H1 (cell line): ENCODE measurements around the gene SEC22B. TPM values are rescaled to one million over a fixed set of nuclear protein-coding genes. Genes with fewer than 3 reads are reported as not detected.
"Not testable (repeated sequence)": the region's sequence is repeated elsewhere in the genome, so short reads cannot be mapped to it uniquely, and the experiment has no call there.

Experiments used
- CTCF ChIA-PET: fragments of 300-600 bp; sonication (Branson Sonifier 250); formaldehyde crosslinking; loops from one replicate; lab custom pipeline; 2021; ENCODE audit not compliant: partially characterized antibody; lab: Charles Lee
- POLR2A ChIA-PET: fragments of 300-600 bp; sonication (Branson Sonifier 250); formaldehyde crosslinking; loops from one replicate; lab custom pipeline; 2021; ENCODE audit warnings: inconsistent platforms; ENCODE audit not compliant: partially characterized antibody; lab: Charles Lee
- DNase-seq, 2 experiments: peaks; one replicate each; pipeline versions ENCODE4 v3.0.0 to v3.0.0-alpha.2; 2010 to 2022; ENCODE audit warnings: low spot score in 2 of 2, low read depth in 1 of 2, mixed read lengths in 1 of 2
- FAIRE-seq: peaks from 2 replicates; lab custom pipeline; 2011; peaks lifted over from hg19 to GRCh38; lab: Jason Lieb, UNC
- H2AFZ ChIP-seq: 2 replicates; pipeline ENCODE4 v1.8.1; 2012; ENCODE audit warnings: low read length, inconsistent platforms
- H2AK5ac ChIP-seq: 2 replicates; pipeline ENCODE4 v1.6.1; 2013; ENCODE audit warnings: low read depth, low read length
- H2BK120ac ChIP-seq: replicated peaks from 2 replicates; pipeline ENCODE3; 2013; ENCODE audit warnings: low read depth, low read length, inconsistent platforms
- H2BK12ac ChIP-seq: 2 replicates; pipeline ENCODE4 v1.6.1; 2013; ENCODE audit warnings: low read depth, low read length
- H2BK15ac ChIP-seq: 2 replicates; pipeline ENCODE4 v1.6.1; 2013; ENCODE audit warnings: low read length
- H2BK20ac ChIP-seq: 2 replicates; pipeline ENCODE4 v1.6.1; 2013; ENCODE audit warnings: low read length
- H2BK5ac ChIP-seq: 2 replicates; pipeline ENCODE4 v1.6.1; 2013; ENCODE audit warnings: low read depth, low read length
- H3K14ac ChIP-seq: 2 replicates; pipeline ENCODE4 v1.6.1; 2013; ENCODE audit warnings: inconsistent platforms; ENCODE audit not compliant: insufficient read length
- H3K18ac ChIP-seq: 2 replicates; pipeline ENCODE4 v1.6.1; 2013; ENCODE audit warnings: low read length; ENCODE audit errors: extremely low read depth
- H3K23ac ChIP-seq: 2 replicates; pipeline ENCODE4 v1.6.1; 2013; ENCODE audit warnings: inconsistent platforms; ENCODE audit not compliant: insufficient read length
- H3K23me2 ChIP-seq: 2 replicates; pipeline ENCODE4 v1.6.1; 2013; ENCODE audit warnings: low read depth, low read length
- H3K27ac ChIP-seq: 2 replicates; pipeline ENCODE4 v1.6.1; 2011; ENCODE audit warnings: low read depth, low read length, inconsistent platforms
- H3K27me3 ChIP-seq, 4 experiments: replicated peaks in 1 of 4; 1 replicate in 1 of 4; 2 replicates in 3 of 4; pipeline versions ENCODE4 v1.6.1 to v1.8.1; 2011 to 2013; ENCODE audit warnings: low read length in 3 of 4, mild to moderate bottlenecking in 3 of 4, inconsistent platforms in 2 of 4, mixed read lengths in 2 of 4, moderate library complexity in 1 of 4; ENCODE audit not compliant: control insufficient read depth in 3 of 4, insufficient read depth in 3 of 4; ENCODE audit errors: extremely low read depth in 1 of 4
- H3K36me3 ChIP-seq, 4 experiments: 2 replicates each; pipeline versions ENCODE4 v1.6.1 to v1.8.1; 2011 to 2013; ENCODE audit warnings: mild to moderate bottlenecking in 4 of 4, low read length in 3 of 4, moderate library complexity in 2 of 4, control low read depth in 1 of 4, inconsistent platforms in 1 of 4; ENCODE audit not compliant: insufficient read depth in 4 of 4, control insufficient read depth in 2 of 4
- H3K4ac ChIP-seq: replicated peaks from 2 replicates; pipeline ENCODE3; 2013; ENCODE audit warnings: low read length, low read depth, mixed read lengths, inconsistent platforms; ENCODE audit not compliant: insufficient read length
- H3K4me1 ChIP-seq, 4 experiments: replicated peaks in 1 of 4; 1 replicate in 1 of 4; 2 replicates in 3 of 4; pipeline versions ENCODE4 v1.6.1 to v1.8.1; 2011 to 2013; ENCODE audit warnings: low read length in 3 of 4, inconsistent platforms in 2 of 4, mixed read lengths in 1 of 4; ENCODE audit not compliant: insufficient read depth in 4 of 4, control insufficient read depth in 3 of 4
- H3K4me2 ChIP-seq, 2 experiments: 2 replicates each; pipeline versions ENCODE4 v1.6.1 to v1.8.1; 2011 to 2013; ENCODE audit warnings: low read depth in 2 of 2, low read length in 2 of 2, control low read depth in 1 of 2, inconsistent platforms in 1 of 2, mild to moderate bottlenecking in 1 of 2; ENCODE audit not compliant: insufficient read depth in 1 of 2
- H3K4me3 ChIP-seq, 4 experiments: fragments of 200-600, 300-600 bp in 1 of 4; sonication (generic), shearing (Covaris generic), sonication (Bioruptor Twin) in 1 of 4; 2 replicates each; pipeline versions ENCODE4 v1.5.1 to v1.8.1; 2011 to 2016; ENCODE audit warnings: low read length in 4 of 4, low read depth in 3 of 4, control low read depth in 2 of 4, inconsistent platforms in 2 of 4, mild to moderate bottlenecking in 2 of 4, mixed read lengths in 1 of 4, moderate library complexity in 1 of 4; ENCODE audit not compliant: insufficient read depth in 2 of 4; ENCODE audit errors: extremely low read depth in 1 of 4
- H3K56ac ChIP-seq: replicated peaks from 2 replicates; pipeline ENCODE3; 2013; ENCODE audit warnings: low read depth, mild to moderate bottlenecking, mixed read lengths, low read length, inconsistent platforms; ENCODE audit not compliant: insufficient read length
- H3K79me1 ChIP-seq: 2 replicates; pipeline ENCODE4 v1.6.1; 2013; ENCODE audit warnings: low read depth, low read length, control low read depth
- H3K79me2 ChIP-seq, 2 experiments: 2 replicates each; pipeline versions ENCODE4 v1.6.1 to v1.8.1; 2012 to 2013; ENCODE audit warnings: low read length in 2 of 2, mild to moderate bottlenecking in 2 of 2, inconsistent platforms in 1 of 2; ENCODE audit not compliant: insufficient read depth in 2 of 2, control insufficient read depth in 1 of 2
- H3K9ac ChIP-seq, 4 experiments: replicated peaks in 1 of 4; 1 replicate in 1 of 4; 2 replicates in 3 of 4; pipeline versions ENCODE4 v1.6.1 to v1.8.1; 2011 to 2013; ENCODE audit warnings: low read depth in 3 of 4, low read length in 3 of 4, control low read depth in 2 of 4, mild to moderate bottlenecking in 2 of 4, moderate library complexity in 2 of 4, inconsistent platforms in 1 of 4; ENCODE audit errors: extremely low read depth in 1 of 4
- H3K9me3 ChIP-seq, 2 experiments: 2 replicates each; pipeline versions ENCODE4 v1.6.1 to v1.8.1; 2012 to 2013; ENCODE audit warnings: mild to moderate bottlenecking in 2 of 2, moderate library complexity in 2 of 2, control low read depth in 1 of 2, inconsistent platforms in 1 of 2, low read depth in 1 of 2, low read length in 1 of 2, mixed read lengths in 1 of 2; ENCODE audit not compliant: insufficient read depth in 2 of 2
- H4K20me1 ChIP-seq, 2 experiments: replicated peaks in 1 of 2; 2 replicates each; pipeline versions ENCODE3 to v1.8.1; 2011 to 2013; ENCODE audit warnings: inconsistent platforms in 2 of 2, low read length in 2 of 2, mild to moderate bottlenecking in 1 of 2; ENCODE audit not compliant: insufficient read depth in 2 of 2, control insufficient read depth in 1 of 2
- H4K5ac ChIP-seq: 2 replicates; pipeline ENCODE4 v1.6.1; 2013; ENCODE audit warnings: low read length, low read depth, mixed read lengths, inconsistent platforms; ENCODE audit not compliant: insufficient read length
- H4K8ac ChIP-seq: 2 replicates; pipeline ENCODE4 v1.8.0; 2013; ENCODE audit warnings: mild to moderate bottlenecking, moderate library complexity, low read length, inconsistent platforms; ENCODE audit not compliant: insufficient read depth; ENCODE audit errors: extremely low read depth
- H4K91ac ChIP-seq: replicated peaks from 2 replicates; pipeline ENCODE3; 2013; ENCODE audit warnings: low read length, mixed read lengths, inconsistent platforms; ENCODE audit not compliant: insufficient read length
- WGBS, 2 experiments: shearing (Covaris generic) in 1 of 2; methylation state at CpG; one replicate each; pipeline versions ENCODE4 v1.1.6 to v1.1.7; 2013 to 2015; ENCODE audit warnings: low lambda C conversion rate in 2 of 2, mixed read lengths in 2 of 2, inconsistent platforms in 1 of 2, low coverage in 1 of 2, missing lambda C conversion rate in 1 of 2; ENCODE audit not compliant: insufficient replicate concordance in 2 of 2, insufficient coverage in 1 of 2, insufficient read length in 1 of 2; ENCODE audit errors: extremely low coverage in 1 of 2, missing lambda C conversion rate in 1 of 2; 5-methylcytosine and 5-hydroxymethylcytosine counted together
- polyA plus RNA-seq, 7 experiments: library from polyadenylated mRNA; depleted of rRNA in 3 of 7; stranded (reverse) in 5 of 7; unstranded in 2 of 7; fragments of >200 nt in 5 of 7; fragments of 200-250 nt in 2 of 7; gene quantifications; 1 replicate in 5 of 7; 2 replicates in 1 of 7; 4 replicates in 1 of 7; pipeline versions ENCODE4 v1.2.1 to v1.2.3, GENCODE V29; 2011 to 2013; ENCODE audit warnings: missing spikeins in 2 of 7, mixed read lengths in 2 of 7
- total RNA-seq: library from RNA; stranded (reverse); fragmentation: NEBNext Ultra II Directional; extraction: Animal tissue kit (Norgen Biotek cat#: 25700); gene quantifications from 2 replicates; pipeline ENCODE4 v1.2.1, GENCODE V29; 2021

The SEC22B gene
- total and polyA plus RNA-seq, 2 of the 8 experiments (the other 6 are each of a cell fraction or from before 2014, with no cell fraction given) = 5.6 to 11.6 TPM

GRCh38 chr1:120150138-120150822, 26.0 kb downstream of the SEC22B start:
- H3K9ac ChIP-seq, H3K4me3 ChIP-seq, H3K18ac ChIP-seq, H2BK5ac ChIP-seq, H3K23ac ChIP-seq, H2AK5ac ChIP-seq, H4K20me1 ChIP-seq, H3K56ac ChIP-seq, H2BK20ac ChIP-seq, POLR2A ChIA-PET, H4K5ac ChIP-seq, H4K8ac ChIP-seq, H3K27me3 ChIP-seq, H2BK15ac ChIP-seq, DNase-seq, H2BK12ac ChIP-seq, H3K79me1 ChIP-seq, H3K27ac ChIP-seq, CTCF ChIA-PET, H3K9me3 ChIP-seq, H3K4ac ChIP-seq, H3K36me3 ChIP-seq, H3K23me2 ChIP-seq, H3K14ac ChIP-seq, FAIRE-seq, H3K4me1 ChIP-seq, H3K4me2 ChIP-seq, H2AFZ ChIP-seq, H2BK120ac ChIP-seq, H3K79me2 ChIP-seq, H4K91ac ChIP-seq: not testable (repeated sequence)
- 100% methylated on average over 2 of the region's 3 CpGs; no CpG with 5 or more reads in 1 of the 2 experiments for WGBS, 2 experiments

- H3K4ac ChIP-seq, H3K4me2 ChIP-seq, H3K9me3 ChIP-seq, H2BK20ac ChIP-seq, H3K36me3 ChIP-seq, FAIRE-seq, H2AFZ ChIP-seq, H4K8ac ChIP-seq, H3K23me2 ChIP-seq, H3K23ac ChIP-seq, H3K14ac ChIP-seq, H2BK5ac ChIP-seq, H4K91ac ChIP-seq, H4K20me1 ChIP-seq, CTCF ChIA-PET, H3K79me1 ChIP-seq, H3K56ac ChIP-seq, H3K4me1 ChIP-seq, H3K27ac ChIP-seq, H2AK5ac ChIP-seq, DNase-seq, H4K5ac ChIP-seq, H2BK15ac ChIP-seq, H3K18ac ChIP-seq, H3K27me3 ChIP-seq, H2BK120ac ChIP-seq, H2BK12ac ChIP-seq, H3K4me3 ChIP-seq, POLR2A ChIA-PET, H3K9ac ChIP-seq, H3K79me2 ChIP-seq: not testable (repeated sequence)
Observed at GRCh38 chr1:120149420-120150059, 26.8 kb downstream of the SEC22B start.
